Stomach (tissue), 9 donors: ENCODE data around the gene ZSWIM5. TPM values are rescaled to one million over a fixed set of nuclear protein-coding genes. Genes with fewer than 3 reads are reported as not detected.
"Not testable (repeated sequence)": the region's sequence is repeated elsewhere in the genome, so short reads cannot be mapped to it uniquely, and the experiment has no call there.

Experiments
- DNase-seq, 2 donors: peaks; one replicate each; pipeline versions ENCODE4 v3.0.0 to v3.0.0-alpha.2; 2013 to 2019
- H3K27ac ChIP-seq, 5 donors: fragments of 200-600 bp in 4 of 5; sonication (generic) in 4 of 5; one replicate each; pipeline ENCODE4 v1.5.1; 2013 to 2019; ENCODE audit warnings: mild to moderate bottlenecking in 1 of 5, moderate library complexity in 1 of 5
- H3K27me3 ChIP-seq, 3 donors: fragments of 200-600 bp; sonication (generic); one replicate each; pipeline ENCODE4 v1.5.1; 2017 to 2019; ENCODE audit warnings: mixed run types in 1 of 3
- H3K36me3 ChIP-seq, 4 donors: fragments of 200-600 bp; sonication (generic); 1 replicate in 3 of 4; 2 replicates in 1 of 4; pipeline ENCODE4 v1.5.1; 2016 to 2019
- H3K4me1 ChIP-seq, 4 donors: fragments of 200-600 bp; sonication (generic); one replicate each; pipeline ENCODE4 v1.5.1; 2016 to 2019
- H3K4me3 ChIP-seq, 4 donors: fragments of 200-600 bp; sonication (generic) in 3 of 4; one replicate each; pipeline ENCODE4 v1.5.1; 2016 to 2019; ENCODE audit warnings: mild to moderate bottlenecking in 1 of 4
- H3K9me3 ChIP-seq, 4 donors: fragments of 200-600 bp; sonication (generic); one replicate each; pipeline ENCODE4 v1.5.1; 2016 to 2019
- EP300 ChIP-seq: sonication (generic); formaldehyde crosslinking; IDR thresholded peaks from one replicate; pipeline ENCODE4 v1.6.1; 2017; ENCODE audit warnings: antibody characterized with exemption
- POLR2A ChIP-seq, 4 donors: fragments of 450-650 bp; IDR thresholded peaks; one replicate each; pipeline ENCODE4 v1.6.1; 2016; ENCODE audit warnings: antibody characterized with exemption in 4 of 4, control low read depth in 2 of 4, mild to moderate bottlenecking in 1 of 4, moderate library complexity in 1 of 4
- POLR2AphosphoS5 ChIP-seq, 3 donors: sonication (generic); formaldehyde crosslinking; IDR thresholded peaks; one replicate each; pipeline ENCODE4 v1.6.1; 2016; ENCODE audit warnings: antibody characterized with exemption in 3 of 3
- WGBS, 5 donors: extraction: QIAGEN DNeasy Blood & Tissue Kit in 3 of 5; methylation state at CpG; one replicate each; pipeline versions ENCODE4 v1.1.5 to v1.1.7; 2013 to 2018; 5-methylcytosine and 5-hydroxymethylcytosine counted together
- intact Hi-C: fragments of 100-400 bp; cut with DNase I; formaldehyde crosslinking; loops from one replicate; pipeline ENCODE4 v1.15.1; 2023; ENCODE audit warnings: low total_unique reads
- polyA plus RNA-seq, 3 donors: library from polyadenylated mRNA; stranded (reverse); fragments of 200-250 nt; gene quantifications; one replicate each; pipeline ENCODE4 v1.2.3, GENCODE V29; 2013
- total RNA-seq, 5 donors: library from RNA; depleted of rRNA; stranded (reverse); fragments of >200 nt; gene quantifications; one replicate each; pipeline versions ENCODE4 v1.1.0 to v1.2.3, GENCODE V29; 2014 to 2016
- TF ChIP-seq, protein P1 (sequence below), 7 experiments: fragments of 450-650 bp in 4 of 7; fragments of 200-600 bp in 3 of 7; sonication (generic) in 3 of 7; IDR thresholded peaks; one replicate each; pipeline ENCODE4 v1.5.1; 2016 to 2019; ENCODE audit warnings: antibody characterized with exemption in 7 of 7, control low read depth in 2 of 7, mild to moderate bottlenecking in 1 of 7
- donor health status: healthy with polysubstance abuse.
- donor health status: Bipolar disorder and iron deficiency.
- donor health status: healthy.

The ZSWIM5 gene
- total and polyA plus RNA-seq, 8 donors: 0.45 to 10.1 (median 0.87) TPM

DNA sequence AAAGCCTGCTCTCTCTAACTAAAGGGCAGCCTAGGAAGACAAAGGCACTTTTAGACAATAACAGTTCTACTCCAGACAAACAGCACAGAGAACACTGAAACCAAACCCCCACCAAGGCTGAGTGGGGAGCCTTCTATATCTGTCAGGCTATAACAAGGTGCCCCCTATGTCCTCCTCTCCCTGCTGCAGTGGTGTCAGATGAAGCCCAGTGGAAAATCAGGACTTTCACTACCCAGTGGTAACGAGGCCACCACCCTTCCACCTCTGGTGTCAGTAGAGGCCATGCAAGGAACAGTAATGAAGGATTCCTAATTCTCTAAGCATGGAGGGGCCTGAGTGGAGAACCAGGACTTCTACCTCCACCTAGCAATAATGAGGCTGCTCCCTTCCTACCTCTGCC is 83.7 kb downstream of the ZSWIM5 start:
- H3K36me3 ChIP-seq: no peaks in the 10 kb centered on the region
- H3K4me3 ChIP-seq: no peak overlapping the region
- H3K4me1 ChIP-seq: no peaks in the 10 kb centered on the region
- no peaks in the 10 kb centered on the region for H3K9me3 ChIP-seq
- TF ChIP-seq EP300: no peak
- no peak for TF ChIP-seq POLR2AphosphoS5 (IDR thresholded peaks at IDR 0.05)
- no peak for TF ChIP-seq POLR2A (IDR thresholded peaks at IDR 0.05)
- TF ChIP-seq, protein P1, sequence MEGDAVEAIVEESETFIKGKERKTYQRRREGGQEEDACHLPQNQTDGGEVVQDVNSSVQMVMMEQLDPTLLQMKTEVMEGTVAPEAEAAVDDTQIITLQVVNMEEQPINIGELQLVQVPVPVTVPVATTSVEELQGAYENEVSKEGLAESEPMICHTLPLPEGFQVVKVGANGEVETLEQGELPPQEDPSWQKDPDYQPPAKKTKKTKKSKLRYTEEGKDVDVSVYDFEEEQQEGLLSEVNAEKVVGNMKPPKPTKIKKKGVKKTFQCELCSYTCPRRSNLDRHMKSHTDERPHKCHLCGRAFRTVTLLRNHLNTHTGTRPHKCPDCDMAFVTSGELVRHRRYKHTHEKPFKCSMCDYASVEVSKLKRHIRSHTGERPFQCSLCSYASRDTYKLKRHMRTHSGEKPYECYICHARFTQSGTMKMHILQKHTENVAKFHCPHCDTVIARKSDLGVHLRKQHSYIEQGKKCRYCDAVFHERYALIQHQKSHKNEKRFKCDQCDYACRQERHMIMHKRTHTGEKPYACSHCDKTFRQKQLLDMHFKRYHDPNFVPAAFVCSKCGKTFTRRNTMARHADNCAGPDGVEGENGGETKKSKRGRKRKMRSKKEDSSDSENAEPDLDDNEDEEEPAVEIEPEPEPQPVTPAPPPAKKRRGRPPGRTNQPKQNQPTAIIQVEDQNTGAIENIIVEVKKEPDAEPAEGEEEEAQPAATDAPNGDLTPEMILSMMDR (IDR thresholded peaks at IDR 0.05): no peak
- intact Hi-C loops: no loop called here
- WGBS, 5 donors: 78 to 92% (median 86%) methylated on average over 1 of the region's 1 CpG
- no peak overlapping the region for H3K27ac ChIP-seq
- no peaks in the 10 kb centered on the region for H3K27me3 ChIP-seq
- no peak for DNase-seq

DNA sequence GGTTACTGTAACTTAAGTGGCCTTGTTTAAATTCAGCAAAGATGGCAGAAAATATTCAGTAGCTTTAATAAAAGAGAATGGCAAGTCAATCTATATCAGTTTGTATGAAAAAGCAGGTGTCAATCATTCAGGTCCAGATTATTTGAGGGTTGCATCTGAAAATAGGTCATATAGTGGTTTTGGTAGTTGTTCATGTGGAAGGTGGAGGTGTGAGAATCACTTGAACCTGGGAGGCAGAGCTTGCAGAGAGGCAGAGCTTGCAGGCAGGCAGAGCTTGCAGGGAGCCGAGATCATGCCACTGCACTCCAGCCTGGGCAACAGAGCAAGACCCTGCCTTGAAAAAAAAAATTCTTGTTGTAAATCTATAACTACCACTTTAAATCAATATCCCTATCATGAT is 88.6 kb downstream of the ZSWIM5 start:
- intact Hi-C loops: no loop called here
- no peak overlapping the region for H3K27ac ChIP-seq
- no peak overlapping the region for H3K4me3 ChIP-seq
- 82 to 91% (median 85%) methylated on average over 1 of the region's 1 CpG for WGBS, 5 donors
- H3K36me3 ChIP-seq: no peaks in the 10 kb centered on the region
- H3K27me3 ChIP-seq: no peaks in the 10 kb centered on the region
- H3K4me1 ChIP-seq: peaks cover 0 to 7% (median 0%) of the 10 kb centered on the region in 4 donors
- no peaks in the 10 kb centered on the region for H3K9me3 ChIP-seq
- no peak for TF ChIP-seq POLR2A (IDR thresholded peaks at IDR 0.05)
- TF ChIP-seq, protein P1 (IDR thresholded peaks at IDR 0.05): no peak
- no peak for TF ChIP-seq POLR2AphosphoS5 (IDR thresholded peaks at IDR 0.05)
- no peak for TF ChIP-seq EP300
- no peak for DNase-seq

DNA sequence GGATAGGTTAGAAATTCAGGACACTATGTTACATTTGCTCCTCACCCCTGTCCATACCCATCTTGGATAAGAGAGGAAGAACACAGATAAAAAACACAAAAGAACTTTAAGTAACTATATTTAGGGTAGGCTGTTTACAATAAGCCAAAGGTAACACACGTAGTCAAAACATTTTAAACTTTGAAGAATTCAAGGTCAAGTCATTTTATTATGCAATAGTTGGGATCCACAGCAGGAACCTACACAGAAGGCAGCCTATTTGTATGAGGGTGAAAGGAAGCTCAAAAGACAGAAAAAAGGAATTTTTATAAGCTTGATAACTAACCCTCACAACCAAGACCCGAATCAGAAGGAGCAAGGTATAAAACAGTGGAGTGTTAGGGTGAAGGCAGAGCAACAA is 89.6 kb downstream of the ZSWIM5 start:
- WGBS, 5 donors: 49 to 77% (median 62%) methylated on average over 2 of the region's 2 CpGs
- TF ChIP-seq POLR2AphosphoS5 (IDR thresholded peaks at IDR 0.05): no peak
- TF ChIP-seq POLR2A (IDR thresholded peaks at IDR 0.05): no peak
- no peak for TF ChIP-seq EP300
- TF ChIP-seq, protein P1 (IDR thresholded peaks at IDR 0.05): no peak
- DNase-seq: no peak
- Histone ChIP-seq H3K27ac (no peak overlapping the region), H3K27me3 (no peaks in the 10 kb centered on the region), H3K4me1 (peaks cover 0 to 7% (median 0%) of the 10 kb centered on the region in 4 donors), H3K9me3 (no peaks in the 10 kb centered on the region), H3K4me3 (no peak overlapping the region), H3K36me3 (no peaks in the 10 kb centered on the region)
- intact Hi-C loops: no loop called here

DNA sequence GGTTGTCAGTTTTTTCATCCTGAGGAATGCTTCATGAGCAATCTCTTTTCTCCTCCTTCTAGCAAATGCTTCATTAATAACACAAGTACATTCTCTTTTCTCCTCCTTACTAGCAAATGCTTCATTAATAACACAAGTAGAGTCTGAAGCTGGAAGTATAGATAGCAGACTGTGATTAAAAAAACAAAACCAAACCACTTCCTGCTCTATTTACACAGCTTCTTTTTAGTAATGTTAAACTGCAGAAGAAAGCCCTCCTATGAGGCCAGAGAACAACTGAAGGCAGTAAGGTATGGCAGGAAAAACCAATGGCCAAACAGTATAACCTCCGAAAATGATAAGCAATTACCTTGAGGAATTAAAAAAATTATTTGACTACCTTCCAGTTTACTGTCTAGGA is 90.1 kb downstream of the ZSWIM5 start:
- no peak for DNase-seq

DNA sequence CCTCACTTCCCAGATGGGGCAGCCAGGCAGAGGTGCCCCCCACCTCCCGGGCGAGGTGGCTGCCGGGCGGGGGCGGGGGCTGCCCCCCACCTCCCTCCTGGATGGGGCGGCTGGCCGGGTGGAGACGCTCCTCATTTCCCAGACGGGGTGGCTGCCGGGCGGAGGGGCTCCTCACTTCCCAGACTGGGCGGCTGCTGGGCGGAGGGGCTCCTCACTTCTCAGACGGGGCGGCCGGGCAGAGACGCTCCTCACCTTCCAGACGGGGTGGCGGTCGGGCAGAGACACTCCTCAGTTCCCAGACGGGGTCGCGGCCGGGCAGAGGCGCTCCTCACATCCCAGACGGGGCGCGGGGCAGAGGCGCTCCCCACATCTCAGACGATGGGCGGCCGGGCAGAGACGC is 91.2 kb downstream of the ZSWIM5 start:
- DNase-seq, H3K4me1 ChIP-seq, H3K27me3 ChIP-seq, intact Hi-C loops, H3K4me3 ChIP-seq, H3K9me3 ChIP-seq, H3K36me3 ChIP-seq, H3K27ac ChIP-seq: not testable (repeated sequence)
- 96 to 99% (median 98%) methylated on average over 23 to 33 of the region's 33 CpGs for WGBS, 5 donors

More for the DNA sequence above, 90.1 kb downstream of the ZSWIM5 start:
- Histone ChIP-seq H3K4me1 (peaks cover 0 to 7% (median 0%) of the 10 kb centered on the region in 4 donors), H3K36me3 (no peaks in the 10 kb centered on the region), H3K4me3 (no peak overlapping the region), H3K27me3 (no peaks in the 10 kb centered on the region), H3K9me3 (peaks cover 0 to 4% (median 1%) of the 10 kb centered on the region in 4 donors), H3K27ac (no peak overlapping the region)
- intact Hi-C loops: no loop called here
- TF ChIP-seq EP300 (no peak), POLR2A (IDR thresholded peaks at IDR 0.05) (no peak), POLR2AphosphoS5 (IDR thresholded peaks at IDR 0.05) (no peak)
- TF ChIP-seq, protein P1 (IDR thresholded peaks at IDR 0.05): no peak
- WGBS, 5 donors: 20 to 56% (median 38%) methylated on average over 1 of the region's 1 CpG
